CD4-positive, CD25-positive, alpha-beta regulatory T cell (primary cell): Measurements from ENCODE around the gene TP53I3. TPM values are rescaled to one million over a fixed set of nuclear protein-coding genes. Genes with fewer than 3 reads are reported as not detected.

Source experiments
- ATAC-seq, 2 donors: fragments of 150-1000 bp; cut with Tn5 transposase; one replicate each; pipeline ENCODE4 v1.10.0; 2021; ENCODE audit warnings: low read depth in 2 of 2, moderate number of reproducible peaks in 2 of 2, moderate library complexity in 1 of 2
- DNase-seq, 3 donors: peaks; one replicate each; pipeline versions ENCODE4 v3.0.0 to v3.0.0-alpha.2; 2012 to 2022; ENCODE audit warnings: mixed read lengths in 1 of 3
- H3K27ac ChIP-seq: one replicate; pipeline ENCODE4 v1.7.0; 2013; ENCODE audit warnings: mild to moderate bottlenecking, low read length; ENCODE audit not compliant: insufficient read depth, poor library complexity, severe bottlenecking
- H3K27me3 ChIP-seq: one replicate; pipeline ENCODE4 v1.7.0; 2013; ENCODE audit warnings: low read length; ENCODE audit not compliant: control insufficient read depth, insufficient read depth
- H3K36me3 ChIP-seq: one replicate; pipeline ENCODE4 v1.7.0; 2013; ENCODE audit warnings: mild to moderate bottlenecking, low read length, moderate library complexity; ENCODE audit not compliant: control insufficient read depth, insufficient read depth
- H3K4me1 ChIP-seq: 2 replicates; pipeline ENCODE4 v1.7.0; 2013; ENCODE audit warnings: mild to moderate bottlenecking, low read length; ENCODE audit not compliant: insufficient read depth, control insufficient read depth, poor library complexity, severe bottlenecking
- H3K4me3 ChIP-seq: one replicate; pipeline ENCODE4 v1.7.0; 2013; ENCODE audit warnings: low read depth, mild to moderate bottlenecking, low read length, moderate library complexity
- H3K9me3 ChIP-seq, 2 experiments: 1 replicate in 1 of 2; 2 replicates in 1 of 2; pipeline ENCODE4 v1.7.0; 2013; ENCODE audit warnings: low read length in 2 of 2, mild to moderate bottlenecking in 1 of 2, moderate library complexity in 1 of 2; ENCODE audit not compliant: control insufficient read depth in 2 of 2
- H3K27ac Mint-ChIP-seq, 3 donors: one replicate each; pipeline ENCODE4 v1.8.0; 2020 to 2022; ENCODE audit warnings: mild to moderate bottlenecking in 3 of 3, mixed read lengths in 3 of 3, moderate library complexity in 2 of 3
- H3K27me3 Mint-ChIP-seq: one replicate; pipeline ENCODE4 v1.8.0; 2022; ENCODE audit warnings: mild to moderate bottlenecking, mixed read lengths
- H3K36me3 Mint-ChIP-seq: one replicate; pipeline ENCODE4 v1.8.0; 2020; ENCODE audit warnings: mixed read lengths
- H3K4me1 Mint-ChIP-seq, 4 donors: one replicate each; pipeline ENCODE4 v1.8.0; 2020 to 2022; ENCODE audit warnings: mixed read lengths in 4 of 4, mild to moderate bottlenecking in 1 of 4
- H3K4me3 Mint-ChIP-seq, 4 donors: one replicate each; pipeline ENCODE4 v1.8.0; 2020 to 2022; ENCODE audit warnings: mild to moderate bottlenecking in 4 of 4, mixed read lengths in 4 of 4, moderate library complexity in 3 of 4
- H3K9me3 Mint-ChIP-seq, 7 donors: one replicate each; pipeline ENCODE4 v1.8.0; 2020 to 2022; ENCODE audit warnings: mixed read lengths in 7 of 7, mild to moderate bottlenecking in 3 of 7, moderate library complexity in 2 of 7
- polyA plus RNA-seq, 4 donors: library from polyadenylated mRNA; unstranded; fragments of 300-500 nt; fragmentation: Illumina TruSeq; gene quantifications; one replicate each; pipeline ENCODE4 v1.2.3, GENCODE V29; 2021
- total RNA-seq: library from RNA; stranded (reverse); gene quantifications from one replicate; pipeline ENCODE4 v1.2.3, GENCODE V29; 2022

The TP53I3 gene
- total and polyA plus RNA-seq, 5 donors from 2014 or later: 0.25 to 1.5 (median 1.1) TPM; not detected in 1

DNA sequence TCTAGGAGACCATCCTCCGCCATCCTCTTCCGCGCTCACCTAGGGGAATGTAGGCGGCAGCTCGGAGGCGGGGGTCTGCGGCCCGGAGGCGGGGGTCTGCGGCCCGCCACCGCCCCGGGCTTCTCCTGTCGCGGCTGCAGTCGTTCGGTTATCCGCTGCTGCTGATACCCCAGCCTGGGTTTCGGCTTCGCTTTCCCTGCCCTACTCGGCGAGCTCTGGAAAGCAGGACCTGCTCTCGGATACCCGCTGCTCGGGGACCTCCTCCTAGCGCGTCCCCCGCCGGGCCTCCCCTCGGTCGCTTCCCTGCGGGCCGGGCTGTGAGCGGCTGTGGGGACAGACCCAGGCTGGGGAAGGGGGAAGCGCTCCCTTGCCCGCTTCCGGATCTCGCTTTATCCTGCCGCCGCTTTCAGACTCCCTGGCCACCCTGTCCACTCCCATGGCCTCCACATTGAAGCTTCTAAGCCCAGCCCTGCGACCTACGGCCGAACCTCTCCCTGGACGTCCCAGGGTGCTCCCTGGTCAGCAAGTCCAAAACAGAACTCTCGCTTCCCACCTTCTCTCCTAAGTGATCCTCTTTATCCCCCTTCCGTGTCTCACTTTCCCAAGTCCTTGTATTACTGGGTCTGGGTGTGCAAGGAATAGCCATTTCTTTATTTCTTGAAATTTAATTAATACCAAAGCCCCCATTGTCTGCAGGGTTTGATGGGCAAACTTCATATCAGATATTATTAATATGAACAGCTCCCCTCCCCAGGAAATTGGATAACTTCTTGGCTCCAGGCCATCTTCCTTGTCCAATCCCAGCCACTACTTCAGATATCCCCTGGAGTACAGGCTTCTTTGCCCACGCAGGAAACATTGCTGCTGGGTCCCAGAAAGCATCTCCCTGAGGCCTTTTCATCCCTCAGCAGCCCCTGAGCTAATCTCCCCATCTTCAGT lies 34.3 kb downstream of the TP53I3 start:
- H3K4me3 ChIP-seq: no peak overlapping the region
- Mint-ChIP-seq H3K27ac (no peak overlapping the region), H3K4me3 (peak overlapping the region in 2 of 4 donors; percentile 51 to 87), H3K27me3 (peaks cover 15% of the 10 kb centered on the region), H3K9me3 (peaks cover 0 to under 1% (median 0%) of the 10 kb centered on the region in 7 donors), H3K36me3 (no peaks in the 10 kb centered on the region), H3K4me1 (peaks cover 6 to 26% (median 10%) of the 10 kb centered on the region in 4 donors)
- H3K27me3 ChIP-seq: peaks cover 23% of the 10 kb centered on the region
- ATAC-seq (no peak), DNase-seq (peak in 1 of 3 donors; percentile 8)
- H3K4me1 ChIP-seq: peaks cover 28% of the 10 kb centered on the region
- no peaks in the 10 kb centered on the region for H3K9me3 ChIP-seq
- H3K36me3 ChIP-seq: no peaks in the 10 kb centered on the region
- no peak overlapping the region for H3K27ac ChIP-seq

DNA sequence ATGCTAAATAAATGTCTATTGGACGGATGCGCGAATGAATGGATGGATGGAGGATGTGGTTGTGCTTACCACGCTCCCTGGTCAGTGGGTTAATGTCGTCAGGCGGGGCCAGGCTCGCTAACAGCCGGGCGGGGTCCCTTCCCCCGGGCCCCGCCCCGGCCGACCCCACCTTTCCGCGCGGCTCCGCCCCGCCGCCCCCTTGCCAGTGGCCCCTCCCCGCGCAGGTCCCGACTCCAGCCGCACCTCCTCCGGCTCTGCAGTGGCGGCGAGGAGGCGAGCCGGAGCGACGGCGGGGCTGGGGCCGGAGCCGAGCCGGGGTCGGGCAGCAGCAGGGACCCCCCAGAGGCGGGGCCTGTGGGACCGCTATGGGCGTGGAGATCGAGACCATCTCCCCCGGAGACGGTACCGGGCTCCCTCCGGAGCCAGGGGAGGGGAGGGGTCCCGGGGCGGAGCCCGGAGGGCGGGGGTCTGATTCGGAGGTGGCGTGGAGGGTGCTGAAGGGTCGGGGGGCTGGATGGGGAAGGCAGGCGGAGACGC lies 35.1 kb downstream of the TP53I3 start, which contains the start of gene FKBP1B:
Gene FKBP1B (plus strand): TSS at position 257 of the 537 bp plus-strand sequence. CDS start 109 bp downstream, at position 366.
- H3K4me3 ChIP-seq: peak within 1 kb of the TSS; percentile 7
- Mint-ChIP-seq H3K4me3 (peak within 1 kb of the TSS; percentile 80 to 87 (median 86)), H3K9me3 (no peaks in the 10 kb centered on the region), H3K4me1 (peaks cover 11 to 32% (median 15%) of the 10 kb centered on the region in 4 donors), H3K36me3 (no peaks in the 10 kb centered on the region), H3K27me3 (peaks cover 15% of the 10 kb centered on the region), H3K27ac (no peak within 1 kb of the TSS)
- DNase-seq (peak; percentile 26 to 57 (median 54)), ATAC-seq (no peak)
- H3K9me3 ChIP-seq: no peaks in the 10 kb centered on the region
- H3K27ac ChIP-seq: no peak within 1 kb of the TSS
- peaks cover 28% of the 10 kb centered on the region for H3K4me1 ChIP-seq
- no peaks in the 10 kb centered on the region for H3K36me3 ChIP-seq
- H3K27me3 ChIP-seq: peaks cover 23% of the 10 kb centered on the region

DNA sequence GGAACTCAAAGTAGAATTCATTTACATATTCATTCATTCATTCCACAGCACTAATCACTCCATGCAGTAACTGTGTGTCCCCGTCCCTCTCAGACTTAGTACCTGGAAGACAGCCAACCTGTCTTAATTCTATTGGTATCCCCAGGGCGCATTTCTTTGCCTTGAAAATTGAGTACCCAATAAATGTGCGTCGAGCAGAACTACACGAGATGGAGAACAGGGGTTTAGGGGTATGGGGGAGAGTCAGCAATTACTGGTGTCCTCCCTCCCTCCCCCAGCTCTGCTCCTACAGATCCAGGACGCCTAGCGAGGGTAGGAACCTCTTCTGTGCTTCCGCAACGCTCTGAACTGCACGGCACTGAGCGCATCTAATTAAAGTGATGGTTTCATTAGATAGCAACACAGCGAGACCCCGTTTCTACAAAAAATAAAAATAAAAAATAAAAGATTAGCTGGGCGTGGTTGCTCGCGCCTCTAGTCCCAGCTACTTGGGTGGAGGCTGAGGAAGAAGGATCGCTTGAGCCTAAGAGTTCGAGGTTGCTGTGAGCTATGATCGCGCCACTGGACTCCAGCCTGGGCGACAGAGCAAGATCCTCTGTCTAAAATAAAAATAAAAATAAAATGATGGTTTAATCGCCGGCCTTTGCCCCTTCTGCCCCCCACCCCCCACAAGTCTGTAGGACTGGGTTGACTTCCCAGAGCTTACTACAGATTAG lies 35.7 kb downstream of the TP53I3 start:
- peak overlapping the region; percentile 7 for H3K4me3 ChIP-seq
- H3K36me3 ChIP-seq: no peaks in the 10 kb centered on the region

DNA sequence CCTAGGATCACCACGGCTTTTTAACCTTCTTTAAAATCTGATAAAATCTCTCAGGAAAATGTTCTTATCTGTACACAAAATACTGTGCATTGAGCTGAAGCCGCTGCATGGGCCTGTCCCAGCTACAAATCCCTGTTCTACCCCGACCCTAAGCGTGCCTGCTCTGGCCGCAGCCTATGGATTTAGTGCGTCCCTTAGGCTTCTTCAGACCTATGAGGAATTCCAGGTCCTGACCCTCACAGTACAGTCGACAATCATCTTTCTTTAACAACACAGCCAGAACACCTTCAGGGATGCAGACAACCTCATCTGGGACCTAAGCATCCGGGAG lies 37.0 kb downstream of the TP53I3 start:
- peak overlapping the region in 1 of 3 donors; percentile 95 for H3K27ac Mint-ChIP-seq
- no peak overlapping the region for H3K27ac ChIP-seq
- peaks cover 4% of the 10 kb centered on the region for H3K36me3 Mint-ChIP-seq
- H3K4me3 Mint-ChIP-seq: peak overlapping the region; percentile 90 to 100 (median 95)
- H3K9me3 ChIP-seq: no peaks in the 10 kb centered on the region
- ATAC-seq (no peak), DNase-seq (no peak)
- H3K4me1 ChIP-seq: peaks cover 28% of the 10 kb centered on the region
- H3K27me3 ChIP-seq: peaks cover 21% of the 10 kb centered on the region
- H3K27me3 Mint-ChIP-seq: peaks cover 10% of the 10 kb centered on the region
- no peaks in the 10 kb centered on the region for H3K9me3 Mint-ChIP-seq
- peak overlapping the region; percentile 51 for H3K4me3 ChIP-seq
- H3K36me3 ChIP-seq: no peaks in the 10 kb centered on the region
- H3K4me1 Mint-ChIP-seq: peaks cover 16 to 34% (median 18%) of the 10 kb centered on the region in 4 donors

More for the DNA sequence above, 35.7 kb downstream of the TP53I3 start:
- H3K27me3 Mint-ChIP-seq: peaks cover 15% of the 10 kb centered on the region
- Histone ChIP-seq H3K27ac (no peak overlapping the region), H3K4me1 (peaks cover 28% of the 10 kb centered on the region), H3K9me3 (no peaks in the 10 kb centered on the region), H3K27me3 (peaks cover 23% of the 10 kb centered on the region)
- H3K4me1 Mint-ChIP-seq: peaks cover 11 to 32% (median 15%) of the 10 kb centered on the region in 4 donors
- no peak overlapping the region for H3K27ac Mint-ChIP-seq
- no peaks in the 10 kb centered on the region for H3K9me3 Mint-ChIP-seq
- no peaks in the 10 kb centered on the region for H3K36me3 Mint-ChIP-seq
- DNase-seq (no peak), ATAC-seq (no peak)
- peak overlapping the region; percentile 80 to 87 (median 86) for H3K4me3 Mint-ChIP-seq

DNA sequence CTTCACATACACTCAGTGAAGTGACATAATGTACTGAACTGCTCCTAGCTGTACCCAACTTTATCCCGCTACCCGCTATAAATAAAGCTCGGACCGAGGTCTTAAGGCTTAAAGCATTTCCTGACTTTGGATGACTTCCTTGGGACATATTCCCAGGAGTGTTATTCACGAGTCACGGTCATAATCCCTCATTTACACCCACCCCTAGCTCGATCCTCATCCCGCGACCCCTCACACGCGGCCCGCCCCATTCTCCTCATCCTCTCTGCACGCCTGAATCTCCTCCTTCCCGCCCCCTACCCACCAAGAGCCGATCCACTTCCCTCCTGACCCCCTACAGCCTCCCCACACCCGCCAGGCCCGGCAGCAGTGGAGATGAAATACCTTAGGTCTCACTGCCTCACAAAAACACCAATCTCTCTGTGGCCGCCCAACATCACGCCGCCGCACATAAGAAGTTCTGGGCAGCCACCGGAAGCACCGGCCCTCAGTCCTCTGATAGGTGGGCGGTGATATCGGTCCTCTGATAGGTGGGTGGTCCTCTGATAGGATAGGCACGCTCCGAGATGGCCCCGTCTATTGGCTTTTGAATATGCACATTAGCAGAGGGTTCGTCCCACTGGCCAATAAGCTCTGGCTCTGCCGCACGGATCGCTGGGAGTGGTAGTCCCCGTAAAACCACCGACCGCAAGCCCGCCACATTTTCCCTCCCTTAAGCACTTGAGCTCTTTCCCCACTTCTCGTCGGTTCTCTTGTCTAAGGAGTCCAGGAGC lies 37.5 kb downstream of the TP53I3 start, which contains the start of gene WDCP:
Gene WDCP (minus strand): TSS at position 462 of the 773 bp plus-strand sequence. CDS start 7,897 bp downstream, outside the sequence.
- peak within 1 kb of the TSS; percentile 79 to 98 (median 95) for H3K27ac Mint-ChIP-seq

DNA sequence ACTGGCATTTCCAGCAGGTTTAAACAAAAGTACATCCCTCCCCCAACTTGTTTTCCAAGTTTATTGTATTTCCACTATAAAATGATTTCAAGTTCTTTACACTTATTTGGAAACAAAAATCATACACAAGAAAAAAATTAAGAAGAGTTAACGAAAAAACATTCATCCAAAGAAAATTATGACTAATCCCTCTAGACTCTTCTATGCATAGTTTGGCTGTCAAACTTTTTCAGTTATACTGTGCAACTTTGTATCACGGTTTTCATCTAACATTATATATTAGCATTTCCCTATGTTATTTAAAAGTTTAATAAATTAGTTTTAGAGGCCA lies 38.1 kb downstream of the TP53I3 start:
- peaks cover 28% of the 10 kb centered on the region for H3K4me1 ChIP-seq
- H3K27me3 Mint-ChIP-seq: peaks cover 10% of the 10 kb centered on the region
- H3K9me3 Mint-ChIP-seq: no peaks in the 10 kb centered on the region
- H3K4me1 Mint-ChIP-seq: peaks cover 16 to 34% (median 18%) of the 10 kb centered on the region in 4 donors
- ATAC-seq: no peak
- H3K4me3 ChIP-seq: peak overlapping the region; percentile 94
- peaks cover 15% of the 10 kb centered on the region for H3K27me3 ChIP-seq
- no peak overlapping the region for H3K27ac ChIP-seq
- no peaks in the 10 kb centered on the region for H3K36me3 ChIP-seq
- no peaks in the 10 kb centered on the region for H3K9me3 ChIP-seq
- H3K36me3 Mint-ChIP-seq: peaks cover 4% of the 10 kb centered on the region
- peak overlapping the region in 1 of 3 donors; percentile 95 for H3K27ac Mint-ChIP-seq
- no peak for DNase-seq
- H3K4me3 Mint-ChIP-seq: peak overlapping the region; percentile 90 to 100 (median 95)

More for the DNA sequence above, 37.5 kb downstream of the TP53I3 start, which contains the start of gene WDCP:
- H3K27ac ChIP-seq: no peak within 1 kb of the TSS
- ATAC-seq (peak; percentile 100), DNase-seq (peak; percentile 91 to 99 (median 93))
- H3K9me3 Mint-ChIP-seq: no peaks in the 10 kb centered on the region
- H3K36me3 Mint-ChIP-seq: peaks cover 4% of the 10 kb centered on the region
- peak within 1 kb of the TSS; percentile 90 to 100 (median 95) for H3K4me3 Mint-ChIP-seq
- H3K9me3 ChIP-seq: no peaks in the 10 kb centered on the region
- peaks cover 19% of the 10 kb centered on the region for H3K27me3 ChIP-seq
- no peaks in the 10 kb centered on the region for H3K36me3 ChIP-seq
- peaks cover 28% of the 10 kb centered on the region for H3K4me1 ChIP-seq
- peaks cover 10% of the 10 kb centered on the region for H3K27me3 Mint-ChIP-seq
- H3K4me1 Mint-ChIP-seq: peaks cover 16 to 34% (median 18%) of the 10 kb centered on the region in 4 donors
- H3K4me3 ChIP-seq: peak within 1 kb of the TSS; percentile 94
